Adipose tissue (tissue), 3 donors: ENCODE results near the gene IRAK2. TPM values are rescaled to one million over a fixed set of nuclear protein-coding genes. Genes with fewer than 3 reads are reported as not detected.

Experiments used
- H3K27ac ChIP-seq: one replicate; pipeline ENCODE4 v1.5.1; 2013; ENCODE audit warnings: low read depth, low read length
- WGBS, 3 donors: extraction: QIAGEN DNeasy Blood & Tissue Kit; methylation state at CpG; one replicate each; pipeline ENCODE4 v1.1.7; 2013; 5-methylcytosine and 5-hydroxymethylcytosine counted together
- polyA plus RNA-seq, 3 donors: library from polyadenylated mRNA; stranded (reverse); fragments of 200-250 nt; gene quantifications; one replicate each; pipeline ENCODE4 v1.2.3, GENCODE V29; 2013
- donor health status: healthy with polysubstance abuse.
- donor health status: Bipolar disorder and iron deficiency.
- donor health status: healthy.

The IRAK2 gene
- polyA plus RNA-seq, 3 donors, result 0.67 to 10.4 (median 2.6) TPM

- 92 to 93% (median 92%) methylated on average over 12 of the region's 12 CpGs for WGBS, 3 donors
- no peak overlapping the region for H3K27ac ChIP-seq
Measured at GRCh38 chr3:10287936-10288574, 123.3 kb downstream of the IRAK2 start.

- no peak overlapping the region for H3K27ac ChIP-seq
- WGBS, 3 donors, result 86 to 98% (median 97%) methylated on average over 11 of the region's 11 CpGs
Measured at GRCh38 chr3:10288575-10288960, 123.8 kb downstream of the IRAK2 start.

GRCh38 chr3:10289077-10289476 is 124.4 kb downstream of the IRAK2 start:
- H3K27ac ChIP-seq, result no peak overlapping the region
- 83 to 93% (median 87%) methylated on average over 9 of the region's 9 CpGs for WGBS, 3 donors

- no peak overlapping the region for H3K27ac ChIP-seq
- whole genome bisulfite sequencing, 3 donors, result 87 to 95% (median 92%) methylated on average over 9 of the region's 9 CpGs
Measured at GRCh38 chr3:10289787-10290355, 125.2 kb downstream of the IRAK2 start.

GRCh38 chr3:10290481-10291176 is 125.9 kb downstream of the IRAK2 start:
- 82 to 91% (median 86%) methylated on average over 18 of the region's 18 CpGs for WGBS, 3 donors

GRCh38 chr3:10291641-10292040 is 126.9 kb downstream of the IRAK2 start:
- no peak overlapping the region for H3K27ac ChIP-seq
- WGBS, 3 donors, result 79 to 90% (median 82%) methylated on average over 6 of the region's 6 CpGs

More at GRCh38 chr3:10290481-10291176, 125.9 kb downstream of the IRAK2 start:
- H3K27ac ChIP-seq, result no peak overlapping the region

GRCh38 chr3:10292505-10293419 is 128.0 kb downstream of the IRAK2 start, which contains the start of gene GHRL:
Gene GHRL (minus strand): TSS chr3:10292947. CDS start chr3:10290180, 2,767 bp downstream.
- no peak within 1 kb of the TSS for H3K27ac ChIP-seq
- WGBS, 3 donors, result 33 to 37% (median 35%) methylated on average over 12 of the region's 12 CpGs

Other genes starting within 250 kb of the IRAK2 start
- 10 to 100 TPM; 20.7 to 71.8 (median 41.2) TPM for gene IL17RC, start 247.8 kb upstream of the IRAK2 start, polyA plus RNA-seq
- 10 to 100 TPM; 28.4 to 36.0 (median 33.8) TPM for gene CRELD1, start 231.1 kb upstream of the IRAK2 start, polyA plus RNA-seq
- 1 to 10 TPM in 2 of 3 donors, under 1 TPM in 1; 0.56 to 1.6 (median 1.4) TPM for gene PRRT3, start 212.5 kb upstream of the IRAK2 start, polyA plus RNA-seq
- gene EMC3, start 178.1 kb upstream of the IRAK2 start, polyA plus RNA-seq, result 100 to 1,000 TPM in 1 of 3 donors, 10 to 100 TPM in 2; 36.3 to 153 (median 66.1) TPM
- gene FANCD2, start 138.5 kb upstream of the IRAK2 start, polyA plus RNA-seq, result 1 to 10 TPM in 2 of 3 donors, under 1 TPM in 1; 0.45 to 1.7 (median 1.3) TPM
- gene FANCD2OS, start 56.7 kb upstream of the IRAK2 start, polyA plus RNA-seq, result not detected
- 100 to 1,000 TPM in 2 of 3 donors, 10 to 100 TPM in 1; 80.1 to 293 (median 194) TPM for gene BRK1, start 49.2 kb upstream of the IRAK2 start, polyA plus RNA-seq
- 10 to 100 TPM; 12.4 to 32.5 (median 17.5) TPM for gene VHL, start 23.1 kb upstream of the IRAK2 start, polyA plus RNA-seq
- 10 to 100 TPM; 12.3 to 18.2 (median 17.5) TPM for gene TATDN2, start 83.5 kb downstream of the IRAK2 start, polyA plus RNA-seq
- gene GHRL, start 128.0 kb downstream of the IRAK2 start, polyA plus RNA-seq, result 10 to 100 TPM in 1 of 3 donors, 1 to 10 TPM in 1, under 1 TPM in 1; 0.45 to 47.6 (median 6.2) TPM
- 100 to 1,000 TPM in 1 of 3 donors, 10 to 100 TPM in 2; 75.8 to 102 (median 92.3) TPM for gene SEC13, start 156.2 kb downstream of the IRAK2 start, polyA plus RNA-seq